HPDE6-E6E7 (cell line): ENCODE results near the gene PTPRT.
A peak's percentile ranks its signal among the peaks of the same experiment; 100 is the strongest.

Source experiments
- DNase-seq: peaks from one replicate; pipeline ENCODE4 v3.0.0; 2011; ENCODE audit warnings: missing footprints; ENCODE audit errors: extremely low spot score

PTPRT gene

DNA sequence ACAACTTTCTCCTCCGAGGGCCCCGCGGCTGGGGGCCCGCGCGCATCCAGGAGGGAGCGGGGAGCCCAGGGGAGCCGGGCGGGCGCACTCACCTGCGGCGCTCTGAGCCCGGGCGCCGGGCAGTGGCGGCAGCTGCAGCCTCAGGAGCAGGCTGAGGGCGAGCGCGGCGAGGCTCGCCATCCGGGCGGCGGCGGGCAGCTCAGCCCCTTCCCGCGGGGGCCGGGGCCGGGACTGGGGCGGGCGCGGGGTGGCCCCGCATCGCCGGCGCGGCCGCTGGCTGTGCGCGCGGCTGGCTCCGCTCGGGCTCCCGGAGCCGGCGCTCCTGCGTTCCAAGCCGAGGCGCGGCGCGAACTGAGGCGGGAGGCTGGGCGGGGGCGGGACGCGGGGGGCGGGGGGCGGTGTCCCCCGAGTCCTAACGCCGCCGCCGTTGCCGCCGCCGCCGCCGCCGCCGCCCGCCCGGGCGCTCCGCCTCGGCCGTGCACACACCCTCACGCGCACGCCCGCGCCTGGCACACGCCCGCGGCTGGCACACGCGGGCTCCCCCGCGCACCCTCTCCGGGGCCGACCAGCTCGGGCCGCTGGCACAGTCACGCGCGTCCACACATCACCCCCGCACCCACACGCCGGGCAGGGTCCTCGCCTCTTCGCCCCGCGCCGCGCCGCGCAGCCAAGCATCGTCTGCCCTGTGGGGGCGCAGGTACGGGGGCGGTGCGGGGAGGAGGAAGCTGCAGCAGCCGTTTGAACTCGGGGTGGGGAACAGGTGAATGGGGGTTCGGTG, at the start of gene PTPRT:
PTPRT (minus strand) TSS at position 353 of the 778 bp plus-strand sequence; CDS start at position 180, 173 bp downstream.
- DNase-seq, result no peak

DNA sequence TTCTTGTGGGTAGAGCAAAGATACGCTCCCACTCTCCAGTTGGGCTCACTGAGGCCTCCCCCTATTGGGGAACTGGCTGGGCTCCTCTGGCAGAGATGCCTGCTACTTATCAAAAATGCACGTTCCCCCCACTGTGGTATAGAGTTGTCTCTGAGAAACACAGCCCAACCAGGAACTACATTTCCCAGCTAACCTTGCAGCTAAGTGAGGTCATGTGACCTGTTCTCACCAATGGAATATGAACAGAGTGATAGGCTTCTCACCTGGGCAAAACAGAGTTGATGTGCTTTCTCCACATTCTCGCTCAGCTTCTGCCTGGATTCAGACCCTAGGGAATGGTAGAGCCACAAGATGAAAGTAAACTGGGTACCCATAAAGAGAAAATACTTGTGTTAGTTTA, 49.1 kb upstream of the PTPRT start:
- no peak for DNase-seq

DNA sequence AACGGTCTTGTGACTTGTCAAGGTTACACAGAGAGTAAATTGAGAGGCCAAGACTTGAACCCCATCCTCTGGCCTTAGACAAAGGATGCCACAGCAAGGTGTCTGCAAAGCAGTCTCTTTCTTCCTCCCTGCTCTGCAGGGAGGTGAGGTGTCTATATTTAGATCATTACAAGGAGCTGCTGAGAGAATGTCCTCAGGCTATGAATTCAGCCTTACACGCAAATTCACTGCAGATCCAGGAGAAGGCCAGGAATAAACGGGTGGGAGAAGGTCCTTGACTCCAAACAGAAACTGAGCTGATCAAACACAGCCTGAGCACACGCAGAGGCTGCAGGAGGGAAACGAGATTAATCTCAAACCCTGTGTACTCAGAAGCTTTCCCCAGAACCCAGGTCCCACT, 48.6 kb upstream of the PTPRT start:
- no peak for DNase-seq

DNA sequence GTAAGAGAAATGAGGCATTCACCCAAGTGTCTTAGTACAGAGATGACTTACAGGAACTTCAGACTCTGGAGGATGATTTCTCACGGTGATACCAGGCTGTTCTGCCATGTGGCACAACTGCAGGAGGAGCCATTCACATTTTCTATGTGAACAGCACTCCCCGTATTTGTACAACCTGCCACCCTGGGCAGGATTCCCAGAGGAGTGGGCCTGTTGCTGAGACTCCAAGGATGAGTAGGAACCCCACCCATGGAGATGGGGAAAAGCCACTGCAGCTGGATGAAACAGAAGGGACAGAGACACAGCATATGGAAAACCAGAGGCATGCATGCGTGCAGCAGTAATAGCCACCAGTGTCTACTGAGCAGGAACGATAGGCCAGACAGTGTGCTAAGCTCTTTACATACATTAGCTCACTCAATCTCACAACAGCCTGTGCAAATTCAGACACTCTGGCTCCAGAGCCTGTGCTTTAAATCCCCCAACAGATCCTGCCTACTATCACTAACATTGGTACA, 48.0 kb upstream of the PTPRT start:
- DNase-seq, result no peak

DNA sequence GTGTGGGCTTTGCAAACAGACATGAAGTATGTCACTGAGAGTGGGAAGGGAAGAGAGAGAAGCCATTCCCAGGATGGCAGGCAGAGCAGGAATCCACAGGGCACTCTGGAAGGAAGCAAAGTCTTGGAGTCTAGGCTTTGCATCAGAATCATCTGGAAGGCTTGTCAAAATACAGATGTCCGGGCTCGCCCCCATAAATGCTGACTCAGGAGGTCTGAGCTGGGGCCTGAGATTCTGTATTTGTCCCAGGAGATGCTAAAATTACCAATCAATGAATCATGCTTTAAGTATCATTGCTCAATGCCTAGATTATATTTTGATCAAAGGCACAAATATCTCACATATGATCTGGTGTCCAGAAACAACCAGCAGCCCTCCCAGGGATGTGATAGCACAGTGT, 46.3 kb upstream of the PTPRT start:
- no peak for DNase-seq

DNA sequence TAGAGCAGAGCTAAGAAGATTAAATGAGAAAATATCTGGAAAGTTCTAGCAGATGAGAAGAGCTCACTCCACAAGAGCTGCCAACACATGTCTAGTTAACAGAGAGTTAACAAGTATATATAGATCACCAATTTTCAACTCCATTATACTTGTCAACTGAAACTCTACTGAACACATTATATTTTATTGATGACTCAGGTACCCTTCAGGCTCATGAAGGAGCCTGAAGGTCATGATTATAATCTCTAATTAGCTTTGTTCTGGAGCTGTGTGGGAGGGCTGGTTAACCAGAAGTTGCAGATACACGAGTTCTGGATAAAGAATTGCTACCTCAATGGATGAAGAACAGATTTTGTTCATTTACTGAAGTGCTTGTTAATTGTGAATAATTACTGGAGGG, 42.1 kb upstream of the PTPRT start:
- DNase-seq, result no peak

DNA sequence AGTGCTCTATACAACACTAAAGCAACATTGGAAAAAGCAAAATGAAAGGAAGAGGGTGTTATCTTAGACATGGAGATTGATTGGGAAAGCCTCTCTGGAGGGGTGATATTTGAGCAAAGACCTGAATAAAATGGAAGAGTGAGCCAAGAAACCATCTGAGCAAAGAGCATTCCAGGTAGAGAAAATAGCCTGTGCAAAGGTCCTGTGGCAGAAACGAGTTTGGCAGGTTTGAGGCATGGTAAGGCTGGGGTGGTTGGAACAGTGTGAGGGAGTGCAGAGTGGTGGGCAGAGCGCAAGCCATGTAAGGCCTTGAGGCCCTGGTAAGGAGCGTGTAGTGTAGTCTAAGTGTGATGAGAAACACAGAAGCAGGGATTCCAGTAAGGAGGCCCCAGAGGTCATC, 40.0 kb upstream of the PTPRT start:
- DNase-seq, result no peak

DNA sequence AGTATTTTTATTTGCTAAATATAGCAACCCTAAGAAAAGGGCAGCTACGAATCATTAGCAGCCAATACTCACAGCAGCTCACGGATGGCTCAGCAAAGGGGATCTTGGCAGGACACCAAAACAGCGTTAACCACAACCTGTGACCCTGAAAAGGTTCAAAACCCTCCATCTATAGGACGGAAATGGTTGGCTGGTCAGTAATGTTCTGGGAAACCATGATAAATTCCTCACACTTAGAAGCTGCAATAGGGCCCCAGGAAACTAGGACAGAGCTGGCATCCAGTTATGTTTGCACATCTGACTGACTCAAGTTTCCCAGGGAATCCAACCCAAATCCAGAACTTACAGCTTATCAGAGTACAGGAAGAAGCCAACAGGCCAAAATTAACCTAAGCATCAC, 30.9 kb upstream of the PTPRT start:
- no peak for DNase-seq

DNA sequence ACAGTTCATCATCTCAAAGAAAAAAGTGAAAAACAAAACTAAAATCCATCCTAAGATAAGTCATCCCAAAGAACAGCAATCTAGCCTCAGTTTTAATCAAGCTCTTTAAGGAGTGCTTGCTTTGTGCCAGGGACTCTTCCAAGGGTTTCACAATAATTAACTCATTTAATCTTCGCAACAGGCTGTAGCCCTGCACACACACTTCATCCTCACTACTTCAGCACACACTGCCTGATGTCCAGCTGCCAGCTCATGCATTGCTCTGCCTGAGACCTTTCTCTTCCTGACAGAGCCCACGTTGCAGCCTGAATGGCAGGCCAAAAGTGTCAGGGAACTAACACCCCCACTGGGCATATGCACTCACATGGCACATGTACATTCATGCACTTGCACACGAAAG, 21.2 kb upstream of the PTPRT start:
- DNase-seq, result no peak

DNA sequence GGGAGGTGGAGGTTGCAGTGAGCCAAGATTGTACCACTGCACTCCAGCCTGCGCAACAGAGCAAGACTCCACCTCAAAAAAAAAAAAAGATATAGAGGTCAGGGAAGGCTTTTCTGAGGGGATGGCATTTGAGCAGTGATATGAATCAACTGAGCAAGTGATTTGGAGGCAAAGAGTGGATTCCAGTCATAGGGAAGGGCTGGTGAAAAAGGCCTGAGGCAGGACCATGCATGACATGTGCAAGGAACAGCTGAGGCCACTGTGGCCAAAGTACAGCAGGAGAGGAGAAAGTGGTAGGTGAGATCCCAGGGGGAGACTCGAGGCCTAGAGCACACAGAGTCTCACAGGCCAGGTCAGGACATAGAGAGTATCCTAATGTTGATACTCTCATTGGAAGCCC, 20.1 kb upstream of the PTPRT start:
- no peak for DNase-seq

DNA sequence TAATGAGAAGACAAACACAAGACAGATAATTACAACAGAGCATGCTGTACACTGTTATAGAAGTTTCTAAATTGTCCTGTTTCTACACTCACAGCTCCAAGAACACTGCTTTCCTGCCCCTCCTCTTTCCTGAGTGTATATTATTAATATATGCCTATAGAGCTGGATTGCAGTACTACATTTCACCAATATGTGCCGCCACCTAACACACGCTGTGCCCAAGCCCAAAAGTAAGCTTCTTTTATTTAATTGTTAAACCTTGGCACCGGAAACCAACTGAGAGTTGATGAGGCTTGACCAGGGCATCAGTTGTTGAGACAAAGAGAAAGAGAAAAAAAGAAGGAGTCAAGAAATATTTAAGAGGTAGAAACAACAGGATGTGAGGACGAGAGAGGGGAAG, 16.0 kb upstream of the PTPRT start:
- DNase-seq, result no peak

DNA sequence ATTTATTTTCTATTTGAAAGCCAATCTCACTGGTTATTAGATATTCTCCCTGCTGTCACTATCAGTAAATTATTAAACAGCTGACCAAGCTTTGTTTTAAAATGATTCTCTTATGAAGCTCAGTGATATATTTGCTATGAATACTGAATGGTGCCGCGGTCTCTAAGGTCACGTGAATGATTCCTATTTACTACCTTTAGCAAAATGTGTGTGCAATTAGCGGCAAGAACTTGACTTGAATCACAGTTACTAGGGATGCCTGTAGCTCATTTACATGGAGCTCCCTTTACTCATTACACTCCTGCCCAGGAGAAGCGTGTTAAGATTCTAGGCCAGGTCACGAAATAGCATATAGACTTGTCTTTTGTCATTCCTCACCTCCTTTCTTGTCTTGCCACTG, 12.4 kb upstream of the PTPRT start:
- DNase-seq, result no peak

DNA sequence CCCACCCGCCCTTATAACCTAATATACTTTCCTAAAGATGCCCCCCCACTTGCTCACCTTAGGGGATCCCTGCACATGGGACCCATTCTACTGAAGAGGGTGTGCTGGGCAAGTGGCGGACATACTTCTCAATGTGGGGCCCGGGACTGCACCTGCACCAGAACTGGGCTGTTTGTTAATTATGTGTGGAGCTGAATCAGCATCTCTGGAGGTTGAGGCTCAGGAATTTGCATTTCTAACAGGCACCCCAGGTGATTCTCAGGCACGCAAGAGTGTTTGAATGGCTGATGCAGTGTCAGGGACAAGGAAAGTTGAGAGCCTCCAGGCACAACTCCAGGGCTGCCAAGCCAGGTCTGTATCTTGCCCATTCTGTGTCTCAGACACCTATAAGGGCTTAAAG, 8.9 kb upstream of the PTPRT start:
- no peak for DNase-seq

DNA sequence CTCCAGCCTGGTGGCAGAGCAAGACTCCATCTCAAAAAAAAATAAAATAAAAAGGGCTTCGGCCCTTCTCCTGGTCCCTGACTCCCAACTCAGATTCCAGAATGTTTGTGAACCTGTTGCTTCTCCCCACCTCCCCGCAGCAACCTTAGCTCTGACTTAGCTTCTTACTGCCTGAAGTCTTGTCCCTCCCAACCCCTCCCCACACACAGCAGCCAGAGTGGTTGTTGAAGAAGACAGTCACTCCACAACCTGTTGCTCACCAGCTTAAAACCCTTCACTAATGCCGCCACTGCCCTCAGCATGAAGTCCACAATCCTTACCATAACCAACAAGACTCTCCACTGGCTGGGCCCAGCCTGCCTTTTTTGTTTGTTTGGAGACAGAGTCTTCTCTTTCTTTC, 6.5 kb upstream of the PTPRT start:
- DNase-seq, result no peak

DNA sequence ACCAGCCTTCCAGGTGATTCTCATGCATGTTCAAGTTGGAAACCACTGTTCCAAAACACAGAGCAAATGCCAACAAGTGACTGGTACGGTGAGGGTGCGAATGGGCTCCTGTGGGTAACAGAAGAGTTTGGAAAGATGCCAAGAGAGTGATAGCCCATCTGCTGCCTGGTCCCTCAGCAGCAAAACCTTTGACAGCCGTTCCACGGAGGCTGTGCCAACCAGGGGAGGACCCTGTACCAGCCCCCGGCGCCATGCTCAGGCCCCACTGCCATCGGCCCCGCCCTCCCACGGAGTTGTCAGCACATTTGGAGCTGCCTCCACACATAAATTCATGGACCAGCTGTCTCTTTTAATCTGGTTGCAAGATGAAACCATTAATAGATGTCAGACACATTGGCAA, 4.4 kb upstream of the PTPRT start:
- no peak for DNase-seq

DNA sequence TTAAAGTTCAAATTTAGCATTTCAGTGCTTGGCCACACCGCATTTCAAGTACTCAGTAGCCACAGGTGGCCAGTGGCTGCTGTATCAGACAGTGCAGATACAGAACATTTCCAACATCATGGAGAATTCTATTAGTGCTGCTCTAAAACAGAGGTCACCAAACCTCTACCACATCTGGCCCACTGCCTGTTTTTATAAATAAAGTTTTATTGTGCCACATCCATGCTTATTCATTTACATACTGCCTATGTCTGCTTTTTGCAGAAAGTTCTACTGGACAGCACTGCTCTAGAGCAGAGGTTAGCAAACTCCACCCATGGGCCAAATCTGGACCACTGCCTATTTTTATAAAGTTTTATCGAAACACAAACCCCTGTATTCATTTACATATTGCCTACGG, 3.7 kb upstream of the PTPRT start:
- no peak for DNase-seq

DNA sequence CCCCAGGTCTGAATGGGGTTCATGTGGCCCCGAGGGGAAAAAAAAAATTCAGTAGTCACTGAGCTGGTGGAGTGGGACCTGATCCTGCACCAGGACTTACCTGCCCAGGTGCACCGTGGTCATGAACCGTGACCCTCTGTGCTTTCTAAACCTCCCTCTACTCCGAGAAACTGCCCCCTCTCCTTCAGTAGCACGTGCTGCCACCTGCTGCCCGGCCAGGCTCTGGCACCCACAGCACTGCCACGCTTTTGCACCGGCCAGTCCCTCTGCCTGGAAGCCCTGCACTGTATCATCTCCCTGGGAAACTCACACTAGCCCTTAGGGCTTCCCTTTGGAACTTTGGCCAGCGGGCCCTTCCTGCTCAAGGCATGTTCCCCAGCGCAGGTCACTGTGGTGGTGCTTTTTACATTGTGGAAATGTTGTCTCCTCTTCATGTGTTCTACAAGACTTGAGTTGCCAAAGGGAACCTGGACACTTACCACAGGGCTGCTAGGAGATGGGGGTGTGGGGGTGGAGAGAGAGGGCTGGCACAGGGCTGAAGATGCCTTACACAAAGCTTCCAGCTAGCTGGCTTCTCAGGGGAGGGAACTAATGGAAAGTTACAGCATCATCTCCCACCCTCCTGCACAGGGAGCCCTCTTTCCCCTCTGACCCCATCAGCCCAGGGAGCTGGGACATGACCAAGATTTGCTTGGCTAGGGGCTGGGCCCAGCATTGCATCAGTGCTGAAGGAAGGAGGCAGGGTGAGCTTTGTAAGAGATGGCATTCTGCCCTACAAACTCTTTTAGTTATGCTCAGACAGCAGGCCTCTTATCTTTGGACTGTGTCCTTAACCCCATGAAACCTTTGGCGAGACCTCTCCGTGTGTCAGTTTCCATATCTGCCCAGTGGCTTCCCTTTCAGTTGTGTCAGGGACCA, 2.5 kb upstream of the PTPRT start:
- DNase-seq, result peak; percentile 25

DNA sequence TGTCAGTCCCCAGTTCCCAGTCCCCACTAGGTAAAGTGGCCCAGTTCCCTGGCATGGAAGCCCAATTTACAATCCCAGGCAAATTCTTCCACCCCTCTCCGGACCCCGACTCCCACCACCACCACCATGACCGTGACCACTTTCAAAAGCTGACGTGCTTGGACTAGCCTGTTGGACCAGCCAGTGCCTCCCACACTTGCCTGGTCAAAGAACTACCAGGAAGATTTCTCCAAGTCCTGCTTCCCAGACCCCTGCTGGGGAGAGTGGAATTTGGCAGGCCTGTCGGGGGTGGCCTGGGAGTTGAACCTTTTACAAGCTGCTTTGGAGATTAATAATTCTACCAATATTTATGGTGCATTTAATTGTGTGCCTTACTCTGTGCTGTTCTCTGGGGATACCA, 1.4 kb upstream of the PTPRT start:
- DNase-seq, result no peak

DNA sequence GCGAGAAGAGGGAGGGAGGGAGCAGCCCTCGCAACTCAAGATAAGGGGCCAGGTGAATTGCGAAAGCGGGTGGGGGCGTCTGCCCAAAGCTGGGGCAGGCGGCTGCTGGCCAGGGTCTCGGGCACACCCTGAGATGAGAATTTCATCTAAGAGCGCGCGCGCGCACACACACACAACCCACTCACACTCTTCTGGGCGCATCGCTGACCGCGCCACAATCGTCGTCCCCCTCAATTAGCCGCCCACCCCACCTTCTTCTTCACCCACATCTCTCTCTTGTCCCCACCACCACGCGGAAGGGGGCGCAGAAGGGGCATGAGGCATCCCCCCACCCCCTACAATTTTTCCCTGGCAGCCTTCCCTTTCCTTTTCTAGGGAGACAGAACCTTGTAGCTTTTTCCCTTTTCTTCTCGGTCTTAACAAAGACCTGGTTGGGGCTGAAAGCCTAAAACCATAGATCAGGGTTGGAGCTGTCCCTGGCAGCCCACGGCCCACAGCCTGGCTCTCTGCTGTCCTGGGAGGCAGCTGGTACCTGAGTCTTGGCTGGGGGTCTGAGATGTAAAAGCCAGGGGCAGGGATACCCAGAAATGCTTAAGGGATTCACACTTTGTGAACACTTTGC, 737 bp upstream of the PTPRT start:
- DNase-seq, result no peak

DNA sequence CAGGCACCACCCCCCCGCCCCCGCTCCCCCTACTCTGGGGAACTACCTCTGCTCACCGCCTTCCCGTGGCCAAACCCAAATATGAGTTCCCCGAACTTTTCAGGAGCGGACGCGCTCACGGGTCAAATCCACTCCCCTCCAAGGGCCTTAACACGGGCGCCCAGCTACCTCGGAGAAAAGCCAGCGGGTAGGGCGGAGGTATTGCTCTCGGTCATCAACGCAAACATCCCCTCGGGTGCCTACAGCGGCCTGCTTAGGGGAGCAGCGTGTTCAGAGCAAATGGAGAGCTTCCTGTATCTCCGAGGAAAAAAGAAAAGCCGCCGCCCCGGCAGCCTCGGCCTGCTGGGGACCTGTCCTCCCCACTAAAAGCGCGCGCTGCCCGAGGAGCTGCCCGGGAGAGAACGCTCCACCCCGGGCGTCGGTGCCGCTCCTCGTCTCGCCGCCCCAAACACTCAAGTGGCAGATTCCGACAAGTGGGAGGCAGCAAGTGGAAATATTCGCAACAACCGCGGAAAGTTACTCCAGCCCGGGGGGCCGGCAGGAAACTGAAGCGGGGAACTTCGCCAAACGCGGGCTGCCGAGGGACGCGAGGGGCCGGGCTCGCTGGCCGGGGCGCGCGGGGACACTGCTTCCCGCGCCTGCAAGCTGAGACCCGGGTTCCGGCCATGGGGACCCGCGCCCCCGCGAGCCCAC, 699 bp downstream of the PTPRT start:
- no peak for DNase-seq

DNA sequence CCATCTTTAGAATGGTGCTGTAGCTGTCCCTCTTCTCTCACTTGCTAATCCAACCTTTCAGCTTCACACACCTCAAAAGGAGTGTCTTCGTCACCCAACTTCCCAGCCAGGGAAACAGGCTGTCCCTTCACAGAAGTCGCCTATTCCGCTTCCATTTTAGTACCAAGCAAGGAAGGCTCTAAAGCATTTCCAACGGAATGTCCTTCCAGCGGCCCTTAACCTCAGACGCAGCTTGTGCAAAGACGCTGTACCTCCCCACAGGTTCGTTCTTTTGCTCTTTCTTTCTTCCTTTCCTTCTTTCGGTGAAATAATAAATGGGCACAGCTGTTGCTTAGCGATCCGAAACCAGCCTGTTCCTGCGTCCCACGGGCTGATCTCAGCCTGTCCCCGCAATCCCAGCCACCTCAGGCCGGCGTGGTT, 1.5 kb downstream of the PTPRT start:
- DNase-seq, result no peak
